Adrenal gland (tissue), 5 donors: Measurements from ENCODE around the gene CFAP92.

ENCODE experiments used
- CTCF ChIP-seq, 6 experiments: fragments of 450-650 bp in 4 of 6; fragments of 200-600 bp in 2 of 6; sonication (generic) in 1 of 6; IDR thresholded peaks; 1 replicate in 5 of 6; 2 replicates in 1 of 6; pipeline versions ENCODE4 v1.5.1 to v1.8.0; 2016 to 2021; ENCODE audit warnings: antibody characterized with exemption in 6 of 6, mild to moderate bottlenecking in 2 of 6, moderate library complexity in 1 of 6
- POLR2A ChIP-seq, 2 donors: fragments of 450-650 bp; IDR thresholded peaks; one replicate each; pipeline ENCODE4 v1.6.1; 2017; ENCODE audit warnings: antibody characterized with exemption in 2 of 2, mild to moderate bottlenecking in 2 of 2, moderate library complexity in 1 of 2
- donor health status: DM: no; HTN: no; CAD: no.

GRCh38 chr3:128967748-128968355 is 26.0 kb downstream of the CFAP92 start:
- TF ChIP-seq POLR2A (IDR thresholded peaks at IDR 0.05): no peak
- no peak for TF ChIP-seq CTCF (IDR thresholded peaks at IDR 0.05)
